GM19351 (cell line): ENCODE measurements around the gene HSPA5.
"Not testable (repeated sequence)": the region's sequence is repeated elsewhere in the genome, so short reads cannot be mapped to it uniquely, and the experiment has no call there.

ENCODE experiments used
- ATAC-seq: cut with Tn5 transposase; IDR thresholded peaks from one replicate; pipeline ENCODE4 v1.9.1; 2021; ENCODE audit warnings: mild to moderate bottlenecking, moderate library complexity; ENCODE audit not compliant: unreplicated experiment

HSPA5 gene

GRCh38 chr9:125194466-125194865 is 46.7 kb downstream of the HSPA5 start:
- ATAC-seq: not testable (repeated sequence)

- ATAC-seq: no peak
Measured at GRCh38 chr9:125190361-125190801, 50.8 kb downstream of the HSPA5 start.

DNA sequence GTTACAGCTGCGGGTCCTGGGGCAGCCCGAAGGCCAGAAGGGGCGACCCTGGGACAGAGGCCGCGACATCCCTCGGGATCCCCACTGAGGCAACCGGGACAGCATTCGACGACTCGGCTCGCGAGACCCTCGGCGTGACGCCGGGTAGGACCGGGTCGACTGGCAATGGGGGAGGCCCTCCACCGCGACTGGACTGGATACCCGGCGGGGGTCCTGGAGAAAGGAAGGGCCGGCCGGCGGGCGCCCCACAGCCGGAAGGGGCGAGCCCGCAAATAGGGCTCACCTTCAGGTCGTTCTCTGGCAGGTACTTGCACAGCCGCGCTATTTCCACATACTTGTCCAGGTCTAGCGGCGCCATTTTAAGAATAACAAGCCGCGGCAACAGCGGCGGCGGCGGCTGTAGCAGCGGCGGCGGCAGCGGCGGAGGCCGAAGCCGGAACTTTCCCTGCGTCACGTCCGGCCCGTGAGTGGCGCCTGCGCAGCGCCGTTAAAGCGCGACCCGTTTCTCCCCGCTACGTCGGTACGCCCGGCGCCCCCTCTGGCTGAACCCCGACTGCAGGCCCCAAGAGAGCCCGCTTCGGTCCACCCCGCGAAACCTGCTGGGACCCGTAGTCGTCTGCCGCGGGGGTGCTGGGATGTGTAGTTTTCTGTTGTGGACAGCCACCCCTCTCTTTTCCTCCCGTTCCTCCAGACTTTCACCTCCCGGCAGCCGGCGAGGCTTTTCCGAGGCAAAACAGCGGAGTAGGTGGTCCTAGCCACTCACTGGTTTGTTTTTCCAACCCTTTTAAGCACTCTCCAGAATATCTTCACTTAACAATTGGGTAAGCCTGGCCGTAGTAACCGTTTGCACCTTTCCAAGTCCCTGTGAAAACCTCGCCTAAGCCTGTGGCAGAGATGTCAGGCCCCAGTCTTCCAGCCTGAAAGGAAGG is 51.5 kb downstream of the HSPA5 start, which contains the start of gene PPP6C:
Gene PPP6C, minus strand, starts transcription at position 443 of the 929 bp plus-strand sequence. Its CDS starts 85 bp downstream, at position 358.
- peak; percentile 97 for ATAC-seq

GRCh38 chr9:125189011-125189360 is 52.2 kb downstream of the HSPA5 start:
- no peak for ATAC-seq
